WTC11 (cell line): ENCODE measurements around the gene SOAT1.

Source experiments
- NR1H2 ChIP-seq: sonication (generic); formaldehyde crosslinking; IDR thresholded peaks from 2 replicates; pipeline ENCODE4 v1.9.0; 2021; ENCODE audit warnings: mild to moderate bottlenecking, moderate library complexity, missing genetic modification reagents
- NR2C2 ChIP-seq: sonication (generic); formaldehyde crosslinking; IDR thresholded peaks from 2 replicates; pipeline ENCODE4 v1.8.0; 2022; ENCODE audit warnings: mild to moderate bottlenecking, missing genetic modification reagents
- SP1 ChIP-seq: sonication (generic); formaldehyde crosslinking; conservative IDR thresholded peaks from 2 replicates; pipeline ENCODE4 v1.8.1; 2022; ENCODE audit warnings: missing genetic modification reagents
- TF ChIP-seq, protein P1 (sequence below): fragments of 200-600 bp; IDR thresholded peaks from 2 replicates; pipeline ENCODE4 v1.8.0; 2022; ENCODE audit warnings: antibody characterized with exemption

DNA sequence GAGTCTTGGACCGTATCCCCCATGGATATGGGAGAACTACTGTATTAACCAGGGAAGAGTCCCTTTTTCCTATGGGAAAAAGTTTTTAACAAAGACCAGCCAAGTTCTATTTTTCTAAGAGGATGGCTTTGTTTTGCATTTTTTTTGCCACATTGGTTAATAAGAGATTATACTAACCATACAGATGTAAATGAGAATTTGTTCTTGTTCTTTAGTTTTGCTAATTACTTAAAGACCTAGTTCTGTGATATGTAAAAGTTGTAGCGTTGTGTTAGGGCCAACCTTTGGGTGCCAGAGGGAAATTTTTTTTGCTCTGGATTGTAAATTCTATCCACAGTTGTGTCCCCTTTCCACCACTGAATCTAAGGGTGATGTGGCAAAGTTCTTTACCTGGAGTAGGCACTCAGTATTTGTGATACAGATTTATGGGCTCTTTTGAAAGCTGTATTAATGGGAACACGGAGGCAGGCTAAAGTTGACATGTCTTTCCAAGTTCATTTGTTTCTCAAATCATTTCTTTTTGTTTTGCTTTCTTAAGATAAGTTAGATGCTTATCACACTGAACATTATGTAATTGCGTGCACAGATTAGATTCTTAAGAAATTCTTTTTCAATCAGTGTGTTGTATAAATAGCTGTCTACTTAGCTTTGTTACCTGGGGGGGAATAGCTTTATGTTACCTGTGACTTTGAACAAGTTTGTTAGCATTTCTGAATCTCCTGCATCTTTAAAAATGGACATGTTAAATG lies 2.9 kb downstream of the SOAT1 start:
- TF ChIP-seq NR2C2 (CRISPR knock-in tag) = no peak
- TF ChIP-seq NR1H2 = no peak
- TF ChIP-seq, protein P1, sequence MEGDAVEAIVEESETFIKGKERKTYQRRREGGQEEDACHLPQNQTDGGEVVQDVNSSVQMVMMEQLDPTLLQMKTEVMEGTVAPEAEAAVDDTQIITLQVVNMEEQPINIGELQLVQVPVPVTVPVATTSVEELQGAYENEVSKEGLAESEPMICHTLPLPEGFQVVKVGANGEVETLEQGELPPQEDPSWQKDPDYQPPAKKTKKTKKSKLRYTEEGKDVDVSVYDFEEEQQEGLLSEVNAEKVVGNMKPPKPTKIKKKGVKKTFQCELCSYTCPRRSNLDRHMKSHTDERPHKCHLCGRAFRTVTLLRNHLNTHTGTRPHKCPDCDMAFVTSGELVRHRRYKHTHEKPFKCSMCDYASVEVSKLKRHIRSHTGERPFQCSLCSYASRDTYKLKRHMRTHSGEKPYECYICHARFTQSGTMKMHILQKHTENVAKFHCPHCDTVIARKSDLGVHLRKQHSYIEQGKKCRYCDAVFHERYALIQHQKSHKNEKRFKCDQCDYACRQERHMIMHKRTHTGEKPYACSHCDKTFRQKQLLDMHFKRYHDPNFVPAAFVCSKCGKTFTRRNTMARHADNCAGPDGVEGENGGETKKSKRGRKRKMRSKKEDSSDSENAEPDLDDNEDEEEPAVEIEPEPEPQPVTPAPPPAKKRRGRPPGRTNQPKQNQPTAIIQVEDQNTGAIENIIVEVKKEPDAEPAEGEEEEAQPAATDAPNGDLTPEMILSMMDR = no peak
- no peak for TF ChIP-seq SP1 (CRISPR knock-in tag)
